Smooth muscle cell of the umbilical artery (primary cell): ENCODE results near the gene FAM171A2. TPM values are rescaled to one million over a fixed set of nuclear protein-coding genes. Genes with fewer than 3 reads are reported as not detected.

Source experiments
- total RNA-seq: library from RNA; depleted of rRNA; stranded (reverse); fragments of >200 nt; gene quantifications from 2 replicates; pipeline ENCODE4 v1.2.3, GENCODE V29; 2014

The FAM171A2 gene
- total RNA-seq = 3.4 and 4.2 TPM in 2 replicates

DNA sequence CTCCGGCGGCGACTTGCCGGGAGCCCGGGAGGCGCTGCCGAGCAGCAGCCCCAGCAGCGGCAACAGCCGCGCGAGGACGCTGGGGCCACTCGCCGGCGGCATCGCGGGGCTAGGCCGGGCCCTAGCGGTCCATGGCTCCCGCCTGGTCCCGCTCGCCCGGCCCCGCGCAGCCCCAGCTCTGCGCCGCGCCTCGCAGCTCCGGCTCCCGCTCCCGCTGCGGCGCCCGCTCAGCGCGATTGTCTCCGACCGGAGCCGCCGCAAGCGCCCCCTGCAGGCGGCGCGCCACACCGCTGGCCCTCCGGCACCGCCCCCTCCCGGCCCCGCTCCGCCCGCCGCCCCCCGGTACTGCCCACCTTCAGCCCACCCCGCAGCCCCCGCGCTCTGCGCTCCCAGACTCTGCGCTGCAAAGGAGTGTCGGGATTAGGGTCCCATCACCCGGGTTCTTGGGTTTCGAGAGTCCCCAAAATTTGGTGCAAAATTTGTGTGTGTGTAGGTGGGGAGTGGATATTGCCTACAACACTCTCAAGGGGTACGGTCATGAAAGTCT lies at the start of gene FAM171A2:
Gene FAM171A2 (minus strand): TSS at position 241 of the 547 bp plus-strand sequence. CDS start 139 bp downstream, at position 102.

DNA sequence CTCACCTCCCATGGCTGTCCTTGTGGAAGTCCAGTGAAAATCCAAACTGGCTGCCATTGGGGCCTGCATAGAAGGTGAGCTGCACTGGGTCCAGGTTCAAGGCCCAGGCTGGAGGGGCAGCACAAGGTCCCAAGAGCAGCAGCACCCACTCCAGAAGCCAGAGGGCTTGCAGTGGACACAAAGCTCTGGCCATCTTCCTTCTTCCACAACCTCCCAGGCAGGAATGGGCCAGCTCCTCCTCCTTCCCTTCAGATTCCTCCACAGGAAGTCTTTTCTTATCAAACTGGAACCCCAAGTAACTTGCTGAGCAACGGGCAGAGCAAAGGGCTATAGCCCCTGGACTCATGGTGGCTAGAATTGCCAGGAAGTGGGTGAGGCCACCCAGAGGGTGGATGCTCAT lies 25.6 kb upstream of the FAM171A2 start, which contains the start of gene ITGA2B:
Gene ITGA2B (minus strand): TSS at position 369 of the 400 bp plus-strand sequence. CDS start 176 bp downstream, at position 193.

GRCh38 chr17:44344939-44345453 lies 18.7 kb downstream of the FAM171A2 start, which contains the start of gene GRN:
GRN (plus strand) TSS chr17:44345302; CDS start chr17:44349165, 3,863 bp downstream.

GRCh38 chr17:44324571-44325275 lies 38.9 kb downstream of the FAM171A2 start, which contains the start of gene SLC25A39:
SLC25A39 (minus strand) TSS chr17:44324823; CDS start chr17:44323562, 1,261 bp downstream.

GRCh38 chr17:44308320-44308818 lies 55.3 kb downstream of the FAM171A2 start, which contains the start of gene RUNDC3A:
RUNDC3A (plus strand) TSS chr17:44308601; CDS start chr17:44308833, 232 bp downstream.

Other genes starting within 250 kb of the FAM171A2 start
- 27.3 and 48.3 TPM in 2 replicates for gene HDAC5, start 240.2 kb downstream of the FAM171A2 start, total RNA-seq
- under 0.01 and 1.4 TPM in 2 replicates for gene HROB, start 221.9 kb downstream of the FAM171A2 start, total RNA-seq
- 0.09 TPM in 1 of 2 replicates, not detected in the other for gene ASB16, start 193.1 kb downstream of the FAM171A2 start, total RNA-seq
- gene TMUB2, start 176.9 kb downstream of the FAM171A2 start, total RNA-seq = 24.5 and 26.4 TPM in 2 replicates
- 37.7 and 49.5 TPM in 2 replicates for gene ATXN7L3, start 164.0 kb downstream of the FAM171A2 start, total RNA-seq
- 34.1 and 41.9 TPM in 2 replicates for gene UBTF, start 144.2 kb downstream of the FAM171A2 start, total RNA-seq
- not detected in 2 replicates for gene SLC4A1, start 95.7 kb downstream of the FAM171A2 start, total RNA-seq
- 0.09 and 0.59 TPM in 2 replicates for gene RUNDC3A, start 55.3 kb downstream of the FAM171A2 start, total RNA-seq
- gene SLC25A39, start 39.0 kb downstream of the FAM171A2 start, total RNA-seq = 63.0 and 87.0 TPM in 2 replicates
- gene GRN, start 18.6 kb downstream of the FAM171A2 start, total RNA-seq = 292 and 344 TPM in 2 replicates
- gene ITGA2B, start 25.8 kb upstream of the FAM171A2 start, total RNA-seq = under 0.01 and 0.14 TPM in 2 replicates
- 21.7 and 24.6 TPM in 2 replicates for gene GPATCH8, start 139.6 kb upstream of the FAM171A2 start, total RNA-seq
- 18.3 and 31.5 TPM in 2 replicates for gene FZD2, start 193.6 kb upstream of the FAM171A2 start, total RNA-seq